Measurements from ENCODE around the gene EMID1.
A peak's percentile ranks its signal among the peaks of the same experiment; 100 is the strongest.
"Not testable (repeated sequence)": the region's sequence is repeated elsewhere in the genome, so short reads cannot be mapped to it uniquely, and the experiment has no call there.

The EMID1 gene

DNA sequence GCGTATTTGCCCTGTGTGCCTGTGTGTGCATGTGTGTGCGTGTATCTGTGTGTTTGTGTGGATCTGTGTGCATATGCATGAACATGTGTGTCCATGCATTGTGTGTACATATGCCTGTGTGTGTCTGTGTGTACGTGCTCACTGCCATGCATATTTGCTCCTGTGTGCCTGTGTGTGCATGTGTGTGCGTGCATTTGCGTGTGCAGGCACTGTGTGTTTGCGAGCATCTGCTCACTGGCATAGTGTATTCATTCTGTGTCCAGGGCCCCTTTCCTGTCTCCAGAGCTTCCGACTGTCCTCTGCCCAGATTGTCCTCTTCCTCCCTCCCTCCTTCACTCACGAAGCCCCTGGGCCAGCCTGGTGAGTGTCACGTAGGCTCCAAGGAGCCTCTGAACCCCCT, 5.8 kb downstream of the EMID1 start:
- DNase-seq = no peak

DNA sequence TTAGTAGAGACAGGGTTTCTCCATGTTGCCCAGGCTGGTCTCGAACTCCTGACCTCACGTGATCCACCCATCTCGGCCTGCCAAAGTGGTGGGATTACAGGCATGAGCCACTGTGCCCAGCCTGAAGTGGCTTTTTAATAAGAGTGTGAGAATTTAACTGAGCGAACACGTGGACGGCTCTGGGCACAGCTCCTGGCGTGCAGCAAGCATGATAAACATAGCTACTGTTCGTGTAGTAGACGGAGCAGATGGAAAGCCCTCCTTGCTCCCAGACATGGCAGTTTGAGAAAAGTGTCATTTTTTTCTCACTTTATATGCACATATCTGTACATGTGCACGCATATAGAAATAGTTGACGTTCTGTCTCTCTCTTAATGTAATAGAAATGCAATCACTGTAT, 7.0 kb downstream of the EMID1 start:
- no peak for DNase-seq

DNA sequence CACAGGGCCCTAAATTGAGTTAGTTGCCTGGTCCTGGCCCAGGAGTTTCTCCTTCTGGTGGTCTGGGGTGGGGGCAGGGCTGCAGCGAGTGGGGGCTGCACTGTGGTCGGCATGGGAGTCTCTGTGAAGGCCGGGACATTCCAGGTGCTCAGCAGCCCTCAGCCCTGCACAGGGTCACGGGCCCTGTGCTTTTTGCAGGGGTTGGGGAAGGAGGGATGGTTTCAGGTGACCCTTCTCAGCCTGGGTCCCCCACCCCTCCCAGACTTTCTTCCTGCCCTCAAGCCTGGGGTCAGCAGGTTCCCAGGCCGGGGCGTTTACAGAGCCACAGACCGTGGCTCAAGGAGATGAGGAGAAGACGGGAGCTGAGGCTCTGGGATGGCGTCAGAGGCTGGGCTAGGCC, 7.8 kb downstream of the EMID1 start:
- DNase-seq = no peak

DNA sequence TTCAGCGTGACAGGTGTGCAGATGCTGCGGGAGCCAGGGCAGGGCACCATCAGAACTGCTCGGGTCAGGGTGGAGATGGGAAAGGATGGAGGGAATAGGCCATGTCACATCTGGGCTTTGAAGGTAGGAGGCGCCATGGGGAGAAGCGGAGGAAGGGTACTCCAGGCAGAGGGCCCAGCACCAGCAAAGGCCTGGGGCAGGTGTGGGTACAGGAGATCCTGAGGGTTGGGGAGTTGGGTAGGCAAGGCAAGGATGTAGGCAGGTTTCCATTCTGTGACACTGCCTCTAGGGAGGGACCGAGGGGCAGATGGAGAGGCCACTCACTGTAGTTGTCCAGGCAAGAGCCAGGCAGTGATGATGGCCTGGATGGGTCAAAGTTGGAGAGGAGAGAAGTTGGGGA, 8.5 kb downstream of the EMID1 start:
- no peak for DNase-seq

DNA sequence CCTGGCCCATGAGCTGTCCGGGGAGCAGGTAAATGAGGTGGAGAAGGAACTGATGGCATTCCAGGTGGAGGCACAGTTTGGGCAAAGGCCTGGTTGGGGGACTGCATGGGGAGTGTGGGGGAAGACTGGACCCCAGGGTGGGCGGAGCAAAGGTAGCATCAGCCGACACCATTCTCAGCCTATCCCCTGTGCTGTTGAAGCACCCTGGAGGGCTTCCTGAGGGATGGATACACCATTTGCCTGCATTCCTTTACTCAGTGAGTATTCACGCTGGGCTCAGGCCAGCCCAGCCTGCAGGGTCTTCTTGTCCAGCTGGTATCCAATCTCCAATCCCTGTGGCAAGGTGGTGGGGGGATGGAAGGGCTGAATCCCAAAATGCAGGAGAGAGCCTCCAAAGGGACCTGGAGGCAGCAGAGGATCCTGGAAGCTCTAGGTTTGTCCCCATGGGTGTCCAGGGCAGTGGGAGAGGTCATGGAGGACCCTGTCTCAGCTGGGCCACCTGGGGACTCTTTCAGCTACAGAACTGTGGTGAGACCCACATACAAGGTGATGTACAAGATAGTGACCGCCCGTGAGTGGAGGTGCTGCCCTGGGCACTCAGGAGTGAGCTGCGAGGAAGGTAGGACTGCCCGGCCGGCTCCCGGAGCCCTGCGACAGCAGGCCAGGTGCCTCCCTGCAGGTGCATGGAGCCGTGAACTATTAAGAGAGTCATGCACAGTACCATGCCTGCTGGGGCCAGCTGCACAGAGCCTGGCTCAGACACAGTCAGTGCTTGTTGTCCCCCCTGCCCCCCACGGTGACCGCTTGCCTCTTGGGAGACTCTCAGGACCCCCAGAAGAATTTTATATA, 9.5 kb downstream of the EMID1 start:
- DNase-seq = no peak

DNA sequence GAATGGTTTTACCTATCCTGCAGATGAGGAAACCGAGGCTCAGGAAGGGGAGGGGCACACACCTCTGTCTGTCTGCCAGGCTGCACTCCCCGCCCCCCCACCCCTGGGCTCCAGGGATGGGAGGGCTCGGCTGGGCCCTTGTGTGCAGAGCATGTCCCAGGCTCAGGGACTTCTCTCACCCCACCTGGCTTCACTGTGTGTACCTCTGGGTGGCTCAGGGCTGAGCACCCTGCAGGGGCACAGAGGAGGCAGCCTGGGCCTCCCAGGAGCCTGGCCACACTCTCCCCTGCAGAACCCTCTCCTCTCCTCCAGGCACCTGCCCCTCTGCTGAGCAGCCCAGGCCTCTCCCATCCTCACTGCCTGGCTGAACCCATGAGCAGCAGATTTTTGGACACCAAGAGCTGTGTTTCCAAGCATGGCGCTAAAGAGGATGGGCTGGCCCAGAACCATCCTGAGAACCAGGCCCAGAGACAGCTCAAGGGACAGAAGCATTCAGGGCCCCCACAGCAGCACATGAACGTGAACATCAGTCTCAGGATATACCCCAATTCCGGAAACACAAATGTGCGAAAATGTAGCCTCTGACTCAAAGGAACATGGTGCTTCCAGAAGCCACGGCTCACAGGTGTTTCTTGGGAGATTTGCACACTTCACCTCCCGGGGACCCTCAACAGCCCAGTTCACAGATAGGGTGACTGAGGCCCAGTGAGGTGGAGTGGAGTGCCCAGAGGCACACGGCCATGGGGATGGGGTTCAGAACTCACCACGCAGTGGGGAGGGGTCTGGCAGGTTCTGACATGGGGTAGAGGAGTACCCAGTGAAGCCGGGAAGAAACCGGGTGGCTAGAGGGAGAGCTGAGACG, 10.5 kb downstream of the EMID1 start:
- no peak for DNase-seq

DNA sequence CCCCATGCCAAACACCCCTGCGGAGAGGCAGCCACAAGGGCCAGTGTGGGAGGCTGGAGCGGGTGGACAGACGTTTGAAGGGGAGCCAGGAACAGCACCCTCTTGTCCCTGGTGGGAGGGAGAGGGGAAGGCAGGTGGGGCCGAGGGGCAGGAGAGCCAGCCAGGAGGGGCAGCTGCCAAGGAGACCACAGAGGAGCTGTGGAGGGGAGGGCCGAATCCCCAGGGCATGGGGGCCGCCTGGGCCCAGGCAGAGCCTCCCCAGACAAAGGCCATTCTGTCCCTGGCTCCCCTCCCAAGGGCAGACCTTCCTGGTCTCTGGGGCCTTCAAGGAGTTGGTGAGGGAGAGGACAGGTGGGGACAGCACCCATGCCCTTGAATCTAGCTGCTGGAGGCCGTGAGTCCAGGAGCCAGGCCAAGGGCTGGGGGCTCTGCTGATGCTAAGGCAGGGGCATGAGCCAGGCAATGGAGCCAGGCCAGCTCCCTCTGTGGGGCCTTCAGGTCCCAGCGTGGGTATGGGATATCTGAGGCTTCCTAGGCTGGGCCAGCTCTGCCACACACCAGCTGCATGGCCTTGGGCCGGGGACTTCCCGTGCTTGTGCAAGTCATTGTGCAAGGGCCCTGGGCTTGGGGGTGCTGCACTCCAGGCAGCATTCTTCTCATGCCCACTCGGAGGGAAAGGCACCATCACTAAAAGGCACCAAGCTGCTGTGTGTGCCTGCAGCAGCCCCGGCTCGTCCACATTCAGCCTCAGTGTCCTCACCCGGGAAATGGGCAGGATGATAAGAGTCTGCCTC, 11.4 kb downstream of the EMID1 start:
- no peak for DNase-seq

DNA sequence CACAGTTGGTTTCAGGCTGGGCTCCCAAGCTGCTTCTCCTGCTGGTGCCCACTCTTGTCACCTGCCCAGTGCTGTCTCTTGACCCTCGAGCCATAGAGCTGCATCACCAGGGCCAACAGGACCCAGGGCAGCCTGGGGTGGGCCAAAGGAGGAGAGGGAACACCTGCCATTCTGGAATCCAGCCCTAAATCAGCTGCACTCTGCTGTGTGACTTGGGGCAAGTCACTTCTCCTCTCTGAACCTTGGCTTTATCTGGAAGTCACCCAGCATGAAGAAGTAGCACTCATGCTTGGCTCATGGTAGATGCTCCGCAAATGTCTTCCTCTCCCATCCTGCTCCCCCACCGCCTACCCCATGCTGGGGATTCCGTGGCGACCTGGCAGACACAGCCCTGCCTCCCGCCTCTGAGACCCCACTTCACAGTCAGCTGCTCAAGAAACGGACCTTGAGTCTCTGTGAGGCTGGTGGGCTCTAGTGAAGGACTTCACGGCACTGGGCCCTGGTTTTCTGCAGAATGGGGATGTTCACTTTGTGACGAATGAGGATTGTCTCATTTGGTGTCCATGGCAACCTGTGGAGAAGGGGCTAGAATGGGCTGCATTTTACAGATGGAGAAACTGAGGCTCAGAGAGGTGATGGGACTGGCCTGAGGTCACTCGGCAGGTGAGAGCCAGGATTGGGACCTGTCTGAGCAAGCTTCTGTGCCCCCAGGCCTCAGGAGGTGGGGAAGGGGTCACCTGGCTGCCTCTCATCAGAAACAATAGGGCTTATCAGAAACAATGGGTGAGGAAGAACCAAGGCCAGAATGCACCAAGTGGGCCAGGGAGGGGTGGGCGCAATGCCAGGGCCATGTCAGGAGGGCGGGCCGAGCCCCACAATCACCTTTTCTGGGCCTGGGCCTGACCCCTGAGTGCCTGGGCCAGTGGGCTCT, 12.4 kb downstream of the EMID1 start:
- no peak for DNase-seq

DNA sequence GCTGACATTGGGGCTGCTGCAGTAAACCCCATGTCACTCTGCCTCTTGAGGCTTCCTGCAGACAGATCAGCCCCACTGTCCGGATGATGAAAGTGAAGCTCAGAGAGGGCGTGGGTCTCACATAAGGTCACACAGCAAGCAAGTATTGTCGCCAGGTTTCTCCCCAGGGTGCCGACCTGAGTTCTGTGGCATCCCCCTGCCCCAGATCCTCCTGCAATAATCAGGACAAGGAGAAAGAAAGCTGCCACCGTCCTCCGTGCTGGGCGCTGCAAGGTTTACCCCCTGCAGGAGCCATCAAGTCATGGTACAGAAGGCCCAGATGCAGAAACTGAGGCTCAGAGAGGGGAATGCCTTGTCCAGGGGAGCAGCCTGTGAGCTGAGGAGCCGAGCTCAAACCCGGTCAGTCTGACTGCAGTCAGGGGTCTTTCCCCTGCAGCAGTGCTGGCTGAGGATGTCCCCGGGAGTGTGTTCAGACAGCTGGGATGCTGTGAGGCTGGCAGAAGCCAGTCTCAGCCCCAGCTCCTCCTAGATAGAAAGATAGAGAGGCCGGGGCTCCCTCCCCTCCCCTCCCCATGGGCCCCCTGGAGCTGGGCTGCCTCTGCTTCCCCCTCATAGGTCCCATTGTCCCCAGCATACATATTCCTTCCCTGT, 13.2 kb downstream of the EMID1 start:
- DNase-seq = no peak

DNA sequence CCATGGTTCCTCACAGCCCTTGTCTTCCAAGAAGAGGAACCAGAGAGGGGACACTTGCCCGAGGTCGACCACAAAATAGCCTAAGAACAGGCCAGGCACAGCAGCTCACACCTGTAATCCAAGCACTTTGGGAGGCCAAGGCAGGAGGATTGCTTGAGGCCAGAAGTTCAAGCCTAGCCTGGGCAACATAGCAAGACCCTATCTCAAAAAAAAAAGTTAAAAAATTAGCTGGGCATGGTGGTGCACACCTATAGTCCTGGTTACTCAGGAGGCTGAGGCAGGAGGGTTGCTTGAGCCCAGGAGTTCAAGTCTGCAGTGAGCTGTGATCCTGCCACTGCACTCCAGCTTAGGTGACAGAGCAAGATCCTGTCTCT, 13.7 kb downstream of the EMID1 start:
- not testable (repeated sequence) for DNase-seq

DNA sequence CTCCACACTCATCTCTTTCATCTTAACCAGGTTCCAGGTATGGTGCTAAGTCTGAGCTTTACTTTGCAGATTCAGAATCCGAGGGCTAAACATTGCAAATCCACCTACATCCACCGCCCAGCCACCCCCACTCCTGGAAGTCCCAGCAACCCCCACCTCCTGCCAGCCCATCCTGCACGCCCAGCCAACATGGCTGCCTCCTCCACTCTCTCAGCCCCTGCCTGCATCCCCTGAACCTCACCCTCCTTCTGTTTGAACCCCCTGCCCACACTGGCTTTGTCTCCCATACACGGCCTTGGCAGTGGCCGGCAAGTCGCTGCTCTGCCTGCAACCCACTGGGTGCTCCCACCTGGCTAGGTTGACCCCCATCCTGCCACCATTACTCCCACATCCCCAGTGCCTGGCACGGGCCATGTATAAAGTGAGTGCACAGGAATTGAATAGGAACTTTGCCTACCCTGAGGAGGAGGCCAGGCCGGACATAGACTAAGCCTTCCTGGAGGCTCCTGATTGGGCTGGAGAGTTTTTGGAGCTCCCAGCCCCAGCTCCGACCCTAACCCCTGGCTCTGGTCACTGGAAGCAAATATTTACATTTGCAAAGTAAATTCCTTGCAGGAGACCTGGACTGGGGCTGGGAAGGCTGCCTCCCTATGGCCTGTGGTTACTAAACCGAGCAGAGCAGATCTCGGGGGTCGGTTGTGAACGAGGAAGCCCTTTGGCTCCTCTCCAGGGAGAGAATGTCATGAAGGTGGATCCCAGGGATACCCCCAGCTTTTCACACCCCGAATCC, 14.4 kb downstream of the EMID1 start:
- DNase-seq = no peak

DNA sequence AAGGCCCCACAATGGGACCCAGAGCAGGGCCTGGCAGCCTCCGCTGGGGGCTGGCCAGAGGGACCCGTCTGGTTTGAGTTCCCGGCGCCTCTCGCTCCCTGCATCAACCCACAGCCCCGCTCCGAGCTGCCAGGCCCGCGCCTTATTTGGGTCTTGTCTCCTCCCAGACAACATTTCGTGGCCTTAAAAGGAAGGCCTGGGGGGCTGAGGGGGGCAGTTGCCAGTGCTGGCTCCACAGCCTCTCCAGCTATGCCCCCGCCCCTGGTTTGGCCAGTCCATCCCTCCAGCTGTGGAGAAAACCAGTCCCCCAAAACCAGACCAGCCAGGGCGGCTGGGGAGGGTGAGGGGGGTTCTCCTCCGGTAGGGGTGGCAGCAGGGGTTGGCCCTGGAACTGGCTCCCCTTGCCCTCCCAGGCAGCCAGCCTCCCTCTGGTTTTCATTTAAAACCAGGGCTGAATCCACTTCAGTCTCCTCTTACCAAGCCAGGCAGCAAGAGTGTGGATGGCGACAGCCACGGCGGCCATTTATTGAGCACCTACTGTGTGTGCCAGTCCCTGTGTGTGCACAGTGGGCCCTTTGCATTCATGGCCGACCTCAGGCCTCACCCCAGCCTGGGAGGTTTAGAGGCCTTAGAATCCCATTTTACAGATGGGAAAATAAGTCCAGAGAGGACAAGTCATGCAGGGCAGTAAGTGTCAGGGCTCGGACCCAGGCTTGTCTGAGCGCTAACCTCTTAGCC, 18.6 kb downstream of the EMID1 start:
- DNase-seq = peak; percentile 16

DNA sequence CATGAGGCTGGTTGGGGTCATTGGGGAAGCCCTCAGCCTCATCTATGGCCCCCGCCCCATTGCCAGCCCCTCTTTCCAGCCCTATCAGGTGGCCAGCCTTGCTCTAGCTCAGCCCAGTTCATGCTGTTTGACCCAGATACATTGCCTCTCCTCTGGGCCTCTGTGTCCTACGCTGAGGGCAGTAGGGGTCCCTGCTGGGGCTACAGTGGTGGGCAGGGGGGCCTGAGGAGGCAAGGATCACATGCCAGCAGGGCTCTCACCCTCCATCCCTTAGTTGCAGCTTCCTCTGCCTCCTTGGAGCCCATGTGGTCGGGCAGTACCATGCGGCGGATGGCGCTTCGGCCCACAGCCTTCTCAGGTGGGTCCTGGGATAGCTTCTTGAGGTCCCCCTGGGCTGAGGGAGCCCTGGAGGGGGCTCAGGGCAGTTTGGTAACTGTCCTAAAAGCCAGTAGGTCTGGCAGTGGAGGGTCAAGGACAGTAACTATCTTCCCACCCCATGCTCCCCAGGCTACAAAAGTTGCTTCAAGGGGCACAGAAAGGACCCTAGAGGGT, 19.2 kb downstream of the EMID1 start:
- DNase-seq = no peak

DNA sequence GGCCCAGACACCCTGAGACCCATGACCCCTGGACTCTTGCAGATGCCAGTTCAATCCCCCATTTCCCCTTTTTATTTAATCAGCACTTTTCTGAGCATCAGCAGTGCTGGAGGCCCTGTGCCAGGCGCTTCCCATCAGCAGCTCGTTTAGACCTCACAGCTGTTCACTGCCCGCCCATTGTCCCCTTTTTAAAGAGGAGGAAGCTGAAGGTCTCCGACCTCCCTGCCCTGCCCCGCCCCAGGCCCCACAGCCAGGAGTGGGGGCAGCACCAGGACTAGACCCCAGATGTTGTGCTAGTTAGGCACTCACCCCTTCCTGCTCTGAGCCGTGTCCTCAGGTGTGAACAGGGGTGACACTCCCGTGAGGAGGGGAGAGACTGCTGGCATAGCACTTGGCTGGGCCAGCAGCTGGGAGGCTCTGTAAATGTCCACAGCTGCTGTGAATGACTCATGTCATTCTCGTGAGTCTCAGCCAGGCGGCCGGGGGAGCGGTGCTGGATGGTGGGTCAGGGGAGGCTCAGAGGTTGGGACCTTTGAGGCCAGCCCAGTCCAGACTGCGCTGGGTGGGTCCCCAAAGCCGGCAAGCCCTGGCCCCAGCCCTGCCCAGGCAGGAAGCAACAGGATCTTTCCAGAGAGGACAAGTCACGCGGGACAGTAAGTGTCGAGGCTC, 19.9 kb downstream of the EMID1 start:
- DNase-seq = peak; percentile 9

DNA sequence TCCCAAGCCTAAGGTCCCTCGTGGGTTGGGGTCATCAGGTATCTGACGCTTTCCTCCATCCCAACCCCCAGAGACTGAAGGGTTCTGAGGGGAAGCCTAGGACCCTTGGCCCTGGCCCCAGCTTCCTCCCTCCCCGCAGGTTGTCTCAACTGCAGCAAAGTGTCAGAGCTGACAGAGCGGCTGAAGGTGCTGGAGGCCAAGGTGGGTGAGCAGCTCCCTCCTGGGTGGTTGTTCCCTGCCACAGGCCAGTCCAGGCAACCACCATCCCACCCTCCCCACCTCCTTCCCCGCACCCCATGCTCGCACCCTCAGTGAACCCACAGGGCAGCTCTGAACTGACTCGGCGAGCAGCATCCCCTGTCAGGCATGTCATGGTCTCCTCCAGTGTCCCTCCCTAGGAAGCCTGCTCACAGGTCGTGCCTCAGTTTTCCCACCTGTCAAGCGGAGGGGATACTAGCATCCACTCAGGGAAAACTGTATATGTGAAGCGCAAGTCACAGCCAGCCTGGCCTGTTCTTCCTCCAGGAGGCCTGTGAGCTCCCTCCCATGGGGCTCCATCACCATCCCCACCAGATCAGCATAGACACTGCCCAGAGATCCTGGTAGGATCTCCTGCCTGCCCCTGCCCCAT, 20.8 kb downstream of the EMID1 start:
- no peak for DNase-seq

DNA sequence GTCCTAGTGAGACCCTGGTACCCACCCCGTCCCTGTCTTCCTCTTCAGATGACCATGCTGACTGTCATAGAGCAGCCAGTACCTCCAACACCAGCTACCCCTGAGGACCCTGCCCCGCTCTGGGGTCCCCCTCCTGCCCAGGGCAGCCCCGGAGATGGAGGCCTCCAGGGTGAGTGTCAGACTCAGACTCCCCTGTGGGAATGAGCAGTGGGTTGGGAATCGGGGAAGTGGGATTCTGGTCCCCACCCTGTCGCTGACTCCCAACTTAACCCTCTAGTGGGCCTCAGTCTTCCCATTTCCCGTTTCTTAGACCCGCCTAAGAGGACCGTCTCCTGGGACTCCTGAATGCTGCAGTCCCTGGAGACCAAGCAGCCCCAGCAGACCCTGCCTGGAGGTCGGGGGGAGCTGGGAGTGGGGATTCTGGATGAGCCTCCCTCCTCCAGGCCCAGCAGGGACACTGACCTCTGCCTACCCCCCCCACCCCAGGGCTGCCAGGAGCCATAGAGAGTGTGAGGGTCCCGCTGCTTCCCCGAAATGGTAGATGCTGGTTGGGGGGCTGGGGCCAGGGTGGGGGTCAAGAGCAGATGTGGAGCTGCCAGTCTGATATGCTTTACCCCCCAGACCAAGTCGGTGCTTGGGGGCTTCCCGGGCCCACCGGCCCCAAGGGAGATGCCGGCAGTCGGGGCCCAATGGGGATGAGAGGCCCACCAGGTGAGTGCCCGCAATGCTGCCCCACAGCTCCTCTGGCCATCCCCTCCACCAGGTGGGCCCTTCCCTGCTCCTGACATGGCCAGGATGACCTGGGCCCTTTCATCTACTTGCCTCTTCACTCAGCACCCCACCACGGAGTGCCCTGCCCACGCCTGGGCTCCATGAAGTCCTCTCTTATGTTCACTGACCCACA, 25.5 kb downstream of the EMID1 start:
- DNase-seq = no peak

Data from fibroblast of upper back skin (primary cell).